Measurements from ENCODE around the gene HDAC9. TPM values are rescaled to one million over a fixed set of nuclear protein-coding genes. Genes with fewer than 3 reads are reported as not detected.
A peak's percentile ranks its signal among the peaks of the same experiment; 100 is the strongest.

The HDAC9 gene
- total RNA-seq, 4 donors from 2014 or later, result 1.2 to 8.0 (median 1.6) TPM

- intact Hi-C loops (cut with DNase I), result no loop called here
- Histone ChIP-seq H3K9me3 (no peaks in the 10 kb centered on the region), H3K36me3 (no peaks in the 10 kb centered on the region), H3K27ac (no peak overlapping the region), H3K4me1 (no peaks in the 10 kb centered on the region), H3K4me3 (no peak overlapping the region), H3K27me3 (no peaks in the 10 kb centered on the region)
- no peak for DNase-seq
- 65 to 78% methylated on average over 4 to 7 of the region's 7 CpGs for WGBS, 2 donors
- TF ChIP-seq POLR2A (IDR thresholded peaks at IDR 0.05), result no peak
- TF ChIP-seq, protein P1, sequence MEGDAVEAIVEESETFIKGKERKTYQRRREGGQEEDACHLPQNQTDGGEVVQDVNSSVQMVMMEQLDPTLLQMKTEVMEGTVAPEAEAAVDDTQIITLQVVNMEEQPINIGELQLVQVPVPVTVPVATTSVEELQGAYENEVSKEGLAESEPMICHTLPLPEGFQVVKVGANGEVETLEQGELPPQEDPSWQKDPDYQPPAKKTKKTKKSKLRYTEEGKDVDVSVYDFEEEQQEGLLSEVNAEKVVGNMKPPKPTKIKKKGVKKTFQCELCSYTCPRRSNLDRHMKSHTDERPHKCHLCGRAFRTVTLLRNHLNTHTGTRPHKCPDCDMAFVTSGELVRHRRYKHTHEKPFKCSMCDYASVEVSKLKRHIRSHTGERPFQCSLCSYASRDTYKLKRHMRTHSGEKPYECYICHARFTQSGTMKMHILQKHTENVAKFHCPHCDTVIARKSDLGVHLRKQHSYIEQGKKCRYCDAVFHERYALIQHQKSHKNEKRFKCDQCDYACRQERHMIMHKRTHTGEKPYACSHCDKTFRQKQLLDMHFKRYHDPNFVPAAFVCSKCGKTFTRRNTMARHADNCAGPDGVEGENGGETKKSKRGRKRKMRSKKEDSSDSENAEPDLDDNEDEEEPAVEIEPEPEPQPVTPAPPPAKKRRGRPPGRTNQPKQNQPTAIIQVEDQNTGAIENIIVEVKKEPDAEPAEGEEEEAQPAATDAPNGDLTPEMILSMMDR (IDR thresholded peaks at IDR 0.05), result no peak
Observed at GRCh38 chr7:18566829-18567228, 71.3 kb downstream of the HDAC9 start.

GRCh38 chr7:18570441-18570840 is 74.9 kb downstream of the HDAC9 start:
- H3K27ac ChIP-seq, result no peak overlapping the region
- no peaks in the 10 kb centered on the region for H3K36me3 ChIP-seq
- no peak overlapping the region for H3K4me3 ChIP-seq
- TF ChIP-seq, protein P1 (IDR thresholded peaks at IDR 0.05), result no peak
- no peak for TF ChIP-seq POLR2A (IDR thresholded peaks at IDR 0.05)
- H3K9me3 ChIP-seq, result no peaks in the 10 kb centered on the region
- intact Hi-C loops (cut with DNase I), result loop anchor here (5.0 kb wide), 1 partner anchor 218 kb away; no protein-coding TSS in a partner anchor
- DNase-seq, result no peak
- WGBS, 2 donors, result 60 to 79% methylated on average over 3 of the region's 3 CpGs
- H3K4me1 ChIP-seq, result no peaks in the 10 kb centered on the region
- no peaks in the 10 kb centered on the region for H3K27me3 ChIP-seq

GRCh38 chr7:18570890-18571478 is 75.4 kb downstream of the HDAC9 start:
- H3K36me3 ChIP-seq, result no peaks in the 10 kb centered on the region
- H3K4me1 ChIP-seq, result no peaks in the 10 kb centered on the region
- H3K9me3 ChIP-seq, result no peaks in the 10 kb centered on the region
- DNase-seq, result no peak
- 53 to 55% methylated on average over 3 of the region's 3 CpGs for WGBS, 2 donors
- H3K4me3 ChIP-seq, result no peak overlapping the region
- no peaks in the 10 kb centered on the region for H3K27me3 ChIP-seq
- intact Hi-C loops (cut with DNase I), result loop anchor here (5.0 kb wide), 1 partner anchor 219 kb away; no protein-coding TSS in a partner anchor
- no peak overlapping the region for H3K27ac ChIP-seq
- TF ChIP-seq, protein P1 (IDR thresholded peaks at IDR 0.05), result peak in 5 of 6 experiments; percentile 13 to 57 (median 35)
- no peak for TF ChIP-seq POLR2A (IDR thresholded peaks at IDR 0.05)

DNA sequence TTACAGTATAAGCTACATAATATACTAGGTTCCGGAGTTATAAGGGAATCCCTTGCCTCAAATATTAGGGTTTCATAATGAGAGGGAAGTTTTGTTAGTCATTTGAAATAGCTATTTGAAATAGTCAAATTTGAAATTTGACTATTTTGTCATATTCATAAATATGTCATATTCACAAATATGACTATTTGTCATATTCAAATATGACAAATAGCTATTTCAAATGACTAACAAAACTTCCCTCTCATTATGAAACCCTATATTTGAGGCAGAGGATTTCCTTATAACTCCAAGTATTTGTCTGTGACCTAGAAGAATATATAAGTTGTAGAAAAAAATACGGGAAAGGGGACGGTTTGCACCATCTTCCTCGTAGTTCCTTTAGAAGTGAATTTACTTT is 76.6 kb downstream of the HDAC9 start:
- no peak for TF ChIP-seq POLR2A (IDR thresholded peaks at IDR 0.05)
- TF ChIP-seq, protein P1 (IDR thresholded peaks at IDR 0.05), result no peak
- H3K27ac ChIP-seq, result no peak overlapping the region
- no peaks in the 10 kb centered on the region for H3K27me3 ChIP-seq
- DNase-seq, result no peak
- intact Hi-C loops (cut with DNase I), result loop anchor here (5.0 kb wide), 1 partner anchor 220 kb away; no protein-coding TSS in a partner anchor
- 84 to 90% methylated on average over 4 of the region's 4 CpGs for WGBS, 2 donors
- no peaks in the 10 kb centered on the region for H3K9me3 ChIP-seq
- no peaks in the 10 kb centered on the region for H3K36me3 ChIP-seq
- no peak overlapping the region for H3K4me3 ChIP-seq
- no peaks in the 10 kb centered on the region for H3K4me1 ChIP-seq

DNA sequence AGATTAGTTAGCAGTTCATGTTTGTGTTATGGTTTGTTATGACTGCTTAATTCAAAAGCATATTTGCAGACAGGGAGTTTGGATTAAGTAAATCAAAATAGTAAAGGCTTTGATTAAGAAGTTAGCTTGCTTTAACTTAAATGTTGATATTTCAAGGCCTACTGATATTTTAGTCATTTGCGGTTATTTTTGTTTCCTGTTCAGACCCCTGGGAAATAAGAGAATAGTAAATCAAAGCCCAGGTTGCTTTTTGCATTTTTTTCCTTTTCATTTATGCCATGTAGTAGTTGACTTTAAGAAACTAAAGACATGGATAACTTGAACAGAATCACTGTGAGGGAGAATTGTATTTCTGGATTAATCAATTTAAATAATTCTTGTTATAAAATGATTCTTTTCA is 77.3 kb downstream of the HDAC9 start:
- no peaks in the 10 kb centered on the region for H3K27me3 ChIP-seq
- WGBS, 2 donors, result 81 to 96% methylated on average over 1 of the region's 1 CpG

More for the DNA sequence above, 77.3 kb downstream of the HDAC9 start:
- no peak overlapping the region for H3K27ac ChIP-seq
- intact Hi-C loops (cut with DNase I), result loop anchor here (5.0 kb wide), 1 partner anchor 221 kb away; no protein-coding TSS in a partner anchor
- no peaks in the 10 kb centered on the region for H3K36me3 ChIP-seq
- TF ChIP-seq, protein P1 (IDR thresholded peaks at IDR 0.05), result no peak
- TF ChIP-seq POLR2A (IDR thresholded peaks at IDR 0.05), result no peak
- no peak for DNase-seq
- no peak overlapping the region for H3K4me3 ChIP-seq
- H3K9me3 ChIP-seq, result no peaks in the 10 kb centered on the region
- no peaks in the 10 kb centered on the region for H3K4me1 ChIP-seq
